ENCODE data around the gene MYH14.
A peak's percentile ranks its signal among the peaks of the same experiment; 100 is the strongest.
"Not testable (repeated sequence)": the region's sequence is repeated elsewhere in the genome, so short reads cannot be mapped to it uniquely, and the experiment has no call there.

Gene MYH14

DNA sequence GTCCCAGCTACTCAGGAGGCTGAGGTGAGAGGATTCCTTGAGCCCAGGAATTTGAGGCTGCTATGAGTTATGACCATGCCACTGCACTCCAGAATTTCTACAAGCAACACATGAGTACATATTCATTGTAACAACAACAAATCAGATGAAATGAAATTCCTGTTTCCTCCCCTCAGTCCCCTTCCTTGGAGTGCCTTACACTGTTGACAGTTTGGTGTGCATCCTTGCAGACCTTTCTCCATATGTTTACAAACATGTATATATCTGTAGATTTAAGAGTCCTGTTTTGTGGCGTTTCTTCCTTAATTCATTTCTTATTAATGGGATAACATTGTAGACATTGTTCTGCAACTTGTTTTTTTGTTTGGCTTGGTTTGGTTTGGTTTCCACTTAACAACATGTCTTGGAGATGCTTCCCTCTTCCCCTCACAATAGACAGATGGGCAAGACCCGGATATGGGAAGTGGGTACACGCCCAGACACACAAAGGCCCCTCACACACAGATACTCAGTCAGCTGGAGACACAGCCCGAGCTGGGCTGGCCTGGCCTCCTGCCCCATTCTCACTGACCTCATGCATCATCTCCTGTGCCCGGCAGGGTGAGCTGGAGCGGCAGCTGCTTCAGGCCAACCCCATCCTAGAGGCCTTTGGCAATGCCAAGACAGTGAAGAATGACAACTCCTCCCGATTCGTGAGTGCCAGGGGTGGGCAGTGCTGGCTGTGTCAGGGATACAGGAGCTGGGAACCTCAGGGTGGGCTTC lies 21.7 kb downstream of the MYH14 start:
- DNase-seq (ENCODE audit: low read depth in 2 of 2), result no peak

DNA sequence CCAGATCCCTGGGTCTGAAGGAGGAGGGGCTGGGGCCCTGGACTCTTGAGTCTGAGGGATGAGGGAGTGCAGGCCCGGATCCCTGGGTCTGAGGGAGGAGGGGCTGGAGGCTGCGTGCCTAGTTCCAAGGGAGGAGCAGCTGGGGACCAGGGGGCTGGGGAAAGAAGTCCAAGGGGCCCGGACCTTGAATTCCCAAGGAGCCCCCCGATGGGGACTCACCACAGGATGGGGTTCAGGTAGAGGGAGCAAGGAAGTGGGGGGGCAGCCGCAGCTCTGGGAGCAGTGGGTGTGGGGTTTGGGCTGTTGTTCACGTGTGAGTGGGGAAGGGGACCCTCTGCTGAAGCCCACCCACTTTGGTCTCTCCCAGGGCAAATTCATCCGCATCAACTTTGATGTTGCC lies 23.1 kb downstream of the MYH14 start:
- no peak for DNase-seq (ENCODE audit: low read depth in 2 of 2)

DNA sequence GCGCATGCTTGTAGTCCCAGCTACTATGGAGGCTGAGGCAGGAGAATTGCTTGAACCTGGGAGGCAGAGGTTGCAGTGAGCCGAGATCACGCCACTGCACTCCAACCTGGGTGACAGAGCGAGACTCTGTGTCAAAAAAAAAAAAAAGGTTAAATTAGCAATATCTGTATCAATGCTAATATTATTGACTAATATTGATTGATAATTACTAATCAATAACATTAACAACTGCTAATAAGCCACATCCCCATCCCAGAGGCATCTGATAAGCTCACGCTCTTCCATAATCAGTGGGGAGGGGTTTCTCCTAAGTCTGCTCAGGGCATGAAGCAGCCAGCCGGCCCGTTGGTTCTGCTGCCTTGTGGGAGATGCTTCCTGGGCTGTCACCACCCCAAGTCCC lies 24.7 kb downstream of the MYH14 start:
- not testable (repeated sequence) for DNase-seq (ENCODE audit: low read depth in 2 of 2)

DNA sequence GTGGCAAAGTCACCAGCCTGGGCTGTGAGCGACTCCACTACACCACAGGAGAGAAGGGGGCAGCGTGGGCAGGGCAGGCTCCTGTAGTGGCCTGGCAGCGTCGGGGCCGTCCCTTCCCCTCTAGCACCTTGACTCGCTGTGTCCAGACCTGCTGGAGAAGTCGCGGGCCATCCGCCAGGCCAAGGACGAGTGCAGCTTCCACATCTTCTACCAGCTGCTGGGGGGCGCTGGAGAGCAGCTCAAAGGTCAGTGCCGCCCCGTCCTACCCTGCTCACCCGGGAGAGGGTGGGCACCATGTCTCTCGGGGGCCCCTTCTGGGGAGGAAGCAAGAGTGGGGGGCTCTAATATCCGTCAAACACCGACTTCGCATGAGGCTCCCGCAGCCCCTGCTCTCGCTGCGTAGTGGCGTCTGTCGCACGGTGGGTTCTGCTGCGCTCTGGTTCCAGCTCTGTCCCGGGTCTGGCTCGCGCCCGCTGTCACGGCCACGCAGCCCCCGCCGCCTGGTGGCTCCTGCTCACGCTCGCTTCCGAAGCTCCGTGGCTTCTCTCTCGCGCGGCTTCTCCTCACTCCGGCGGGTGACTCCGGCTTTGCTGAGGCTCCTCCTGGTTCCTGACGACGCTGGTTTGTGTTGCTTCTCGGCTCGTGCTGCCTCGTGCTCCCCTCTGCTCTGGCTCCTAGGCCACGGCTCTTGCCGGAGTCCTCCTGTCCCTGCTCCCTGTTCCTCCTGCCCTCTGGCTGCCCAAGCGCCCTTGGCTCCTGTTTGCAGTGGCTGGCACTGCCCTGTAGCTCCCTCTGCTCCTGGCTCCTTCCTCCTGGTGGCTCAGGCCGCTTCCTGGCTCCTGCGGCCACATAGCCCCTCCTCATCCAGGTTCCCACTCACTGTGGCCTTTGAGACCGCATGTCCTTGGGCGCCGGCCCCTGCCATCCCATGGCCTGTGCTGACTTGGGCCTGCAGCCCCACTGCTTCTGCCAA lies 27.2 kb downstream of the MYH14 start:
- DNase-seq (ENCODE audit: low read depth in 2 of 2), result no peak

DNA sequence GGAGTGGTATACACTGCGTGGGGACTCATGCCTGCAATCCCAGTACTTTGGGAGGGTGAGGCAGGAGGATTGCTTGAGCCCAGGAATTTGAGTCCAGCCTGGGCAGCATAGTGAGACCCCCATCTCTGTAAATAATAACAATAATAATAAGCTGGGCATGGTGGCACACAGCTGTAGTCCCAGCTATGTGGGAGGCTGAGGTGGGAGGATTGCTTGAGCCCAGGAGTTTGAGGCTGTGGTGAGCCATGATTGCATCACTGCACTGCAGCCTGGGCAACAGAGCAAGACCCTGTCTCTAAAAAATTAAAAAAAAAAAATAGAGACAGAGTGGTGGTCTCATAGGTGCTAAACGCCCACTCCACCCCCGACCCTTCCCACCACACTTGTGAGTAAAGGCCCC lies 28.0 kb downstream of the MYH14 start:
- not testable (repeated sequence) for DNase-seq (ENCODE audit: low read depth in 2 of 2)

DNA sequence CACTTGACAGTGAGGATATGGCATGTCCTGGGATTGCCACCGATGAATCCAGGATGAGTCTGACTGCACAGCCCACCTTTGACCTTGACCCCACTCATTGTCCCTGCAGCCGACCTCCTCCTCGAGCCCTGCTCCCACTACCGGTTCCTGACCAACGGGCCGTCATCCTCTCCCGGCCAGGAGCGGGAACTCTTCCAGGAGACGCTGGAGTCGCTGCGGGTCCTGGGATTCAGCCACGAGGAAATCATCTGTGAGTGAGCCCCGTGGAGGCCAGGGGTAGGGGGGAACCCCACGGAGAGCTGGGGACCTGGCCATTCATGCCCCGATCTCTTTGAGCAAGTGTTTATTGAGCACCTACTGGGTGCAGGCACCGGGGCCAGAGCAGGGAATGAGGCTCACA lies 28.4 kb downstream of the MYH14 start:
- DNase-seq (ENCODE audit: low read depth in 2 of 2), result no peak

DNA sequence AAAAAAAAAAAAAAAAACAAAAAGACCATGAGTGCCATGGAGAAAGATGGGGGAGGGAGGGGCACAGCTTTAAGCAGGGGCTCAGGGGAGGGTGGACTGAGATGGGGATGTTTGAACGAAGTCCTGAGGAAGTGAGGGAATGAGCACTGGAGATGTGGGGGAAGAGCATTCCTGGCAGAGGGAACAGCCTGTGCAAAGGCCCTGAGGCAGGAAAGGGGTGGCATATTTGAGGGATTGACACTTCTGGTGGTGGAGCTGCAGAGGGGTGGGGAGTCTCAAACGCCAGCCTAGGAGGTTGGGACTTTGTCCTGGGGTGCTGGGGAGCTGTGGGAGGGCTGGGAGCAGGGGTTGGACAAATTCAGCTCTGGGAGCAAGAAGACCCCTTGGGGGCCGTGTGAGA lies 29.2 kb downstream of the MYH14 start:
- DNase-seq (ENCODE audit: low read depth in 2 of 2), result no peak

DNA sequence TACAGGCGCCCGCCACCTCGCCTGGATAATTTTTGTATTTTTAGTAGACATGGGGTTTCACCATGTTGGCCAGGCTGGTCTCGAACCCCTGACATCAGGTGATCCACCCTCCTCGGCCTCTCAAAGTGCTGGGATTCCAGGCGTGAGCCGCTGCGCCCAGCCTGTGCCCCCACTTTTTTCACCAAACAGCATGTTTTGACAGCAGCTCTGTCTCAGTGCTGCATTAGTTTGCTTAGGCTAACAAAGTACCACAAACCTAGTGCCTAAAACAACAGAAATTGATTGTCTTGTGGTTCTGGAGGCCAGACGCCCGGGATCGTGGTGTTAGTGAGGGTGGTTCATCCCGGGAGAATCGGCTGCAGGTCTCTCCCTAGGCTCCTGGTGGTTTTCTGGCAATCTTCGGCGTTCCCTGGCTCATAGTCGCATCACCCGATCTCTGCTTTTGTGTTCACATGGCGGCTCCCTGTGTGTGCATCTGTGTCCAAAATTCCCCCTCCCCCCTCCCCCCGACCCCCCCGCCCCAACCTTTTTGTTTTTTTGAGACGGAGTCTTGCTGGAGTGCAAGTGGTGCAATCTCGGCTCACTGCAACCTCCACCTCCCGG lies 30.0 kb downstream of the MYH14 start:
- no peak for DNase-seq (ENCODE audit: low read depth in 2 of 2)

DNA sequence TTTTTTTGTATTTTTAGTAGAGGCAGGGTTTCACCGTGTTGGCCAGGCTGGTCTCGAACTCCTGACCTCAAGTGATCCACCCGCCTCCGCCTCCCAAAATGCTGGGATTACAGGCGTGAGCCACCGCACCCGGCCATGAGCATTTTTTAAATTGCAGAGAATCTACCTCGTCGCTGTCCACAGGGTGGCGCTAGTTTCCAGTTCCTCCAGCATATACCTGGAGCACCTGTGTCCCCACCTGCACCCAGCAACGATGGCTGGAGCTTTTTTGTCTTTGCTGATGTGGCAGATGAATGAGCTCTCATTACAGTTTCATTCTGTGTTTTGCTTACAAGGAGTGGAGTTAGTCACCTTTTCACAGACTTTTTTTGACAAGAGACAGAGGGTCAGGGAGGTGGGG lies 34.1 kb downstream of the MYH14 start:
- DNase-seq (ENCODE audit: low read depth in 2 of 2), result not testable (repeated sequence)

DNA sequence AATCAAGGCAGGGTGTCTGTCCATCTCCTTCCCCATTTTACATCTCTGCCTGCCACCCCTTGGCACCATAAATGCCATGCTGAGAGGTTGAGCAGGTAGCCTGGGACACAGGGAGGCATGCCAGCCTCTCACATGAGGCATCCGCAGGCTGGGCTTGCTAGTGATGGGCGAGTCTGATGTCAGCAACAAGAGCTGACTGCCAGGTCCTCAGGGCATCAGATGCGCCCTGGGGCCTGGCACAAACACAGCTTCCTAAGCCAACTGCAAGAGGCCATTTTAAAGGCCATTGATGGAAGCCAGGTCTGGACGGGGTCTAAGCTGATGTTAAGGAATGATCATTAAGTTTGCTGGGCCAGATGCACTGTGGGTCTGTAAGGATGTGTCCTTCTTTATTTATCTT lies 34.6 kb downstream of the MYH14 start:
- DNase-seq (ENCODE audit: low read depth in 2 of 2), result no peak

DNA sequence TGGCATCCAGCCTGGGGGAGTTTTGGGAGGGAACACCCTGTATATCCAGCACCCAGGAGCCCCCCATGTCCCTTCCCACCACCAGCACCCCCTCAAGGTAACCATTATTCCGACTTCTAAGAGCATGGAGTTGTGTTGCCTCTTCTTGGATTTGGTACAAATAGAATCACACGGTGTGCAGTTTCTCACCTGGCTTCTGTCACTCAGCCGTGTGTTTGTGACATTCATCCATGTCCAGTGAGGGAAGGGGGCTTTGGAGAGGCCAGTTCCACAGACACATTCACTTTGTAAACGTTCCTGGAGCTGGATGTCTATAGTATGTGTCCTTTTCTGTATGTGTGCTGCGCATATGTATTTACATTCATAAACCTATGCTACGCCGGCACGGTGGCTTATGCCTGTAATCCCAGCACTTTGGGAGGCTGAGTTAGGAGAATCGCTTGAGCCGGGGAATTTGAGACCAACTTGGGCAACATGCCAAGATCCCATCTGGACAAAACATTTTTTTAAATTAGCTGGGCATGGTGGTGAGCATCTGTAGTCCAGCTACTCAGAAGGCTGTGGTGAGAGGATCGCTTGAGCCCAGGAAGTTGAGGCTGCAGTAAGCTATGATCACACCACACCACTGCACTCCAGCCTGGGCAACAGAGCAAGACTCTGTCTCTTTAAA lies 36.6 kb downstream of the MYH14 start:
- no peak for DNase-seq (ENCODE audit: low read depth in 2 of 2)

DNA sequence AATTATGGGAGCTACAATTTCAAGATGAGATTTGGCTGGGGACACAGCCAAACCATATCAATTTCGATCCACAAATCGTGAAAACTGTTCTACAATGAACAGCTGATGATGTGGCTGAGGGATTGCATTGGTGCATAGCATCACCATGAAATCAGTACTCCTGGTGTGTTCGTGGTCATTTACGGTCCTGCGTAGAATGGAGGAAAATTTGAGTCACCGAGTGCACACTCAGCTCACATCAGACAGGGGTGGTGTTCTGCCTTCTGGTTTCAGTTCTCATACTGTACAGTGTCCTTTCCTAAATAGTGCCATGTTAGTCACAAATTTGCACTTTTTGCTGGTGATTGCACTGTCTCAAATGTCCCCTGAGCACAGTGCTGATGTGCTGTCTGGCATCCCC lies 39.2 kb downstream of the MYH14 start:
- DNase-seq (ENCODE audit: low read depth in 2 of 2), result no peak

DNA sequence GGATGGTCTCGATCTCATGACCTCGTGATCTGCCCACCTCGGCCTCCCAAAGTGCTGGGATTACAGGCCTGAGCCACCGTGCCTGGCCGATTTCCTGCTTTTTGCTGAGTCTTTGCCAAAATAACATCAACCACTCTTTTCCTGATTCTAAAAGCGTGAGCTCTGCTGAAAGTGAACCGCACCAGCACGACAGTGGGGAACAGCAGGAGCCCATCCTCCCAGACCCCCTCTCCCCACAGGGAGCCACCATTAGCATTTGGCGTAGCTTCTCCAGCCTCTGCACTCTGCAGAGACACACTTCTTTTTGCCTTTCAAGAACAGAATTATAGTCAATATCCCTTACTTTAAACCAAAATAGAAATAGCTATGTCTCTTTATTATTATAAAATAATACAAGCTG lies 41.3 kb downstream of the MYH14 start:
- DNase-seq (ENCODE audit: low read depth in 2 of 2), result no peak

DNA sequence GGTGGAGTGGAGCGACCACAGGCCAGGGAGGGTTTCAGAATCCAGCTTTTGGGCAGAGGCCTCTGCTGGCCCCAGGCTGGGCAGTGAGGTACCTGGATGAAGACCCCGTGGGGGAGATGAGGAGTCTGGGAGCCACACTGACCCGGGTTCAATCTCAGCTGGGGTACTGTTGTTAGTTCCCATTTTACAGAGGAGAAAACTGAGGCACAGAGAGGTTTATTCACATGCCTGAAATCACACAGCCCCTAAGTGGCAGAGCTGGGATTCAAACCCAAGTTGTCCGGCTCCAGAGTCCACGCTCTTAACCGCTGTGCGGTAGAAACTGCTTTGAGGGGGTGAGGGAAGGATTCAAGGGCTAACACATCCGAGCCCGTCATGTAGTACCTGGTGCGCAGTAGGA lies 45.0 kb downstream of the MYH14 start:
- no peak for DNase-seq (ENCODE audit: low read depth in 2 of 2)

DNA sequence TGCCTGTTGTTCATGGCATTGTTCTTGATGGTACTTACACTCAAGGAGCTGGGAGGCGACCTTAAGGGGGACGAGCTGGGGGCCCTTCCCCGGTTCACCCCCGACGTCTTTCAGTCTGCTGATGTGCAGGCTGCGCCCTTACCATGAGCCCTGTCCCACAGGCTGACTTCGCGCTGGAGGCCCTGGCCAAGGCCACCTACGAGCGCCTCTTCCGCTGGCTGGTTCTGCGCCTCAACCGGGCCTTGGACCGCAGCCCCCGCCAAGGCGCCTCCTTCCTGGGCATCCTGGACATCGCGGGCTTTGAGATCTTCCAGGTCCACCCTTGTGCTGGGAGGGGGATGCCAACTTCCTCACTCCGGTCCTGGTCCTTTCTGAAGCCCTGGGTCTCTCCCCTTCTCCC lies 45.4 kb downstream of the MYH14 start:
- no peak for DNase-seq (ENCODE audit: low read depth in 2 of 2)

DNA sequence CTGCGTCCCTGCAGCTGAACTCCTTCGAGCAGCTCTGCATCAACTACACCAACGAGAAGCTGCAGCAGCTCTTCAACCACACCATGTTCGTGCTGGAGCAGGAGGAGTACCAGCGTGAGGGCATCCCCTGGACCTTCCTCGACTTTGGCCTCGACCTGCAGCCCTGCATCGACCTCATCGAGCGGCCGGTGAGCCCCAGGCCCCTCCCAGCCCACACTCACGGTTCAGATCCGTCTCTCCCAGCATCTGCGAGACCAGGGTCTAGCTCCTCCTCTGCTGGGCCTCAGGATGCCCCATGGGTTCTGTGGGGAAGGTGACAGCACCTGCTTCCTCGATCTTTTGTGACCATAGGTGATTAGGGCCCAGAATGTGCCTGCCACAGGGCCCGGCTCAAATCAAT lies 46.2 kb downstream of the MYH14 start:
- DNase-seq (ENCODE audit: low read depth in 2 of 2), result no peak

DNA sequence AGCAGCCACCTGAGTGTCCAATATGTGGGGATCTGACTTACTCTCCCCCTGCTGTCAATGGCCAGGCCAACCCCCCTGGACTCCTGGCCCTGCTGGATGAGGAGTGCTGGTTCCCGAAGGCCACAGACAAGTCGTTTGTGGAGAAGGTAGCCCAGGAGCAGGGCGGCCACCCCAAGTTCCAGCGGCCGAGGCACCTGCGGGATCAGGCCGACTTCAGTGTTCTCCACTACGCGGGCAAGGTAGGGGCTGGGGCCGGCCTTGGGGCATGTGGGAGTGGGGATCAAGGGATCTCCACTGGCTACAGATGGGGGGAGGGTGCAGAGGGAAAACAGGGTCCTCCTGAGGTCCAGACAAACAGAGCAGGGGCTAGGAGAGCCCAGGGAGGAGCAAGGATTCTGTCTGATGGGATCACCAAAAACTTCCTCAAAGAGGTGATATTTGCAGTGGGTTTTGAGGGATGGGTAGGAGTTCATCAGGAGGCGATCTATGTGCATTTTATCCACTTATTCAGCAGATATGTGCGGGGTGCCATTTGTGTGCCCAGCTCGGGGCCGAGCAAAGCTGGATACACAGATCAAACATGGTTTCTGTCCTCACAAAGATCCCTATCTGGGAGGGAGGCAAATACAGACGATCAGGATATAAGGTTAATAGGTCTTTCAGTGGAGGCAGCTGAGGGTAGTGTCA lies 47.2 kb downstream of the MYH14 start:
- no peak for DNase-seq (ENCODE audit: low read depth in 2 of 2)

DNA sequence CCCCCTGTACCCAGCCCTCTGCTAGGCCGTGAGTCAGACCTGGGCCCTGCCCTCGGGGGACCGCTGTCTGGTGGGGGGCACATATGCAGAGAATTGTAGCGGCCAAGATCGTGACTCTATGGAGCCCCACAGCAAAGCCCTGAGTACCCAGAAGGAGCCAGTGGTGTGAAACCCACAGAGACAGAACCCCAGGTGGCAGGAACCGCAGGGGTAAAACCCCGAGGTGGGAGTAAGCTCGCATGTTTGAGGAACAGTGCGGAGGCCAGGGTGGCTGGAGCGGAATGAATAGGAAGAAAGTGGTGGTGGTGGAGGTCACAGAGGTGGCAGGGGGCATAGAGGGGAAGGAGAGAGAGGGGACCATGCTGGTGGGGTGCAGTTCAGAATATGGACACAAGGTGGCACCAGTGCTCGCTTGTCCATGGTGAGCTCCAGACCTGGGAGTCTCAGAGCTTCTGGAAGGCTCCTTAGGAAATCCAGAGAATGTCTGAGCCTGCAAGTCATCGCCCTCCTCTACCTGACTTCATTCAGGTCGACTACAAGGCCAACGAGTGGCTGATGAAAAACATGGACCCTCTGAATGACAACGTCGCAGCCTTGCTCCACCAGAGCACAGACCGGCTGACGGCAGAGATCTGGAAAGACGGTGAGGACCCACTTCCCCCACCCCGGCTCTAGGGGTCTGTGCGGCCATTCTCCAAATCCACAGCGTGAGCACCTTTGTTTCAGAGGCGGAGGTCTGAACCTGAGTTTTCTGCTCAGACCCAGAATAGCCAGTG lies 48.9 kb downstream of the MYH14 start:
- DNase-seq (ENCODE audit: low read depth in 2 of 2), result peak; percentile 15 to 46

DNA sequence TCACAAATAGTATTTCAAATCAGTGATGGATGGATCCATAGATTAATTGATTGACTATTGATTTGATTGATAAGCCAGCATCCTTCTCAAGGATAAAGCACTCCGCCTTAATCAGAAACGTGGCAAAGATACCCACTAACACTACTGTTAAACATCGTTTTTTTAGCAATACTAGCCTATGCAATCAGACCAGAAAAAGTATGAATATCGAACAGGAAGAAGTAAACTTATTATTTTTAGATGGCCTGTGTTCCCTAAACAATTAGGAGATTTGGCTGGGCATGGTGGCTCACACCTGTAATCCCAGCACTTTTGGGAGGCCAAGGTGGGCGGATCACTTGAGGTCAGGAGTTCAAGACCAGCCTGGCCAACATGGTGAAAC lies 49.5 kb downstream of the MYH14 start:
- DNase-seq (ENCODE audit: low read depth in 2 of 2), result no peak

DNA sequence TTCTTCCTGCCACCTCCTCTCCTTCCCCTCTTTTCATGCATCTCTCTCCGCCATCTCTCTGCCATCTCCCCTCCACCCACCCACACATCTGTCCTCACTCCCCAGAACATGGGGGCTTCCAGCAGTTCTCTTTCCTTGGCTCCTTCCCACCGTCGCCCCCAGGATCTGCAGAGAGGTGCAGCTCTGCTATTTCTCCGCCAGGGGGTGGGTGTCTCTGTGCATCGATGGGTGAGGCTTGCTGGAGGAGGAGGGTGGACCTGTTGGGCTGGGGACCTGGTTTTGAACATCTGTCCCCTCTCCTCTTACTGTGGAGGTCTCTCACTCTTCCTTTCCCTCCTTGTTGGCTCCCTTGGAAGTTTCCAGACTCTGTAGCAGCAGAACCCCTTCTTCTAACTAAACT lies 51.7 kb downstream of the MYH14 start:
- no peak for DNase-seq (ENCODE audit: low read depth in 2 of 2)

DNA sequence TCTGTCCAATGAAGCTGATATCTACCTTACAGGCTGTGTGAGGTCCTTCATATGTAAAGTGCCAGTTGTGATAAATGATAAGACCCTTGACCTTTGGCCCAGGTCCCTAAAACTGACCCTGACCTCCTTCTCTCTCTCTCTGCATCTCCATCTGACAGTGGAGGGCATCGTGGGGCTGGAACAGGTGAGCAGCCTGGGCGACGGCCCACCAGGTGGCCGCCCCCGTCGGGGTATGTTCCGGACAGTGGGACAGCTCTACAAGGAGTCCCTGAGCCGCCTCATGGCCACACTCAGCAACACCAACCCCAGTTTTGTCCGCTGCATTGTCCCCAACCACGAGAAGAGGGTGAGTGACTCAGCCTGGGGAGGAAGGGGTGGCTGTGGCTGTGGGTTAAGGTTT lies 53.7 kb downstream of the MYH14 start:
- DNase-seq (ENCODE audit: low read depth in 2 of 2), result no peak

All from stimulated activated CD4-positive, alpha-beta T cell treated with anti-CD3 and anti-CD28 coated beads, Interleukin-1b, Interleukin-23, amount 100 ng/mL, for 4 hours (primary cell).